ENCODE results near the gene MLYCD. TPM values are rescaled to one million over a fixed set of nuclear protein-coding genes. Genes with fewer than 3 reads are reported as not detected.

MLYCD gene
- 2.9 and 3.3 TPM in 2 replicates for total RNA-seq

GRCh38 chr16:83898463-83899271 lies at the start of gene MLYCD:
MLYCD (plus strand) TSS chr16:83899115; CDS start chr16:83899145, 30 bp downstream.

GRCh38 chr16:83952940-83953795 lies 54.3 kb downstream of the MLYCD start, which contains the start of gene OSGIN1:
OSGIN1 (plus strand) TSS chr16:83953240; CDS start chr16:83957672, 4,432 bp downstream.

DNA sequence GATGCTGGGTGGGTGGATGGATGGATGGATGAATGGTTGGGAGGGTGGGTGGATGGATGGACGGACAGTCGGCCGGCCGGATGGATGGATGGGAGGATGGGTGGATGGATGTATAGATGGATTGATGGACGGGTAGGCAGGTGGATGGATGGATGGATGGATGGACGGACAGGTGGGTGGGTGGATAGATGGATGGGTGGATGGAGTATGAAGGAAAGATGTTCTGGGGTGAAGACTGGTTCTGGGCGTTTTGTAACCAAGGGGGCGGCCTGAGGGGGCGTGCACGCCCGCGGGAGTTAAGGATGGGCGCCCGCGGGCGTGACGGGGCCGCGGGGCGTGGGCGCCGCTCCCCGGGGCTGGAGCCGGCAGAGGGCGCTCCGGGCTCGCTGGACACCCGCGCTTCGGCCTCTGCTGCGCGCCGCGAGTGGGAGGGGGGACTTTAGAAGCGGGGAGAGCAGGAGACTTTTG lies 69.0 kb downstream of the MLYCD start, which contains the start of gene NECAB2:
Gene NECAB2, plus strand, starts transcription at position 407 of the 468 bp plus-strand sequence. CDS start 405 bp downstream, outside the sequence.

Other genes with a start within 250 kb of the MLYCD start
- 38.2 and 47.1 TPM in 2 replicates for gene HSBP1, start 91.1 kb upstream of the MLYCD start, total RNA-seq
- gene OSGIN1, start 54.1 kb downstream of the MLYCD start, total RNA-seq = 3.1 and 3.3 TPM in 2 replicates
- under 0.01 TPM in 1 of 2 replicates, not detected in the other for gene NECAB2, start 69.1 kb downstream of the MLYCD start, total RNA-seq
- gene SLC38A8, start 143.7 kb downstream of the MLYCD start, total RNA-seq = not detected in 2 replicates
- 63.9 and 72.1 TPM in 2 replicates for gene MBTPS1, start 217.8 kb downstream of the MLYCD start, total RNA-seq
- 13.1 and 13.2 TPM in 2 replicates for gene HSDL1, start 246.1 kb downstream of the MLYCD start, total RNA-seq
- not detected in 2 replicates for gene DNAAF1, start 246.2 kb downstream of the MLYCD start, total RNA-seq

Measured in subcutaneous preadipocyte (primary cell).